ENCODE results near the gene ZNF385A. TPM values are rescaled to one million over a fixed set of nuclear protein-coding genes. Genes with fewer than 3 reads are reported as not detected.
A peak's percentile ranks its signal among the peaks of the same experiment; 100 is the strongest.
"Not testable (repeated sequence)": the region's sequence is repeated elsewhere in the genome, so short reads cannot be mapped to it uniquely, and the experiment has no call there.

ZNF385A gene
- total RNA-seq, 1 experiment from 2014 or later: 17.5 TPM

- no peaks in the 10 kb centered on the region for H3K9me3 ChIP-seq (ENCODE audit: low read depth, low read length, poor library complexity, severe bottlenecking)
- POLR2A ChIA-PET (ENCODE audit: low non-redundant PET): no interaction called here
- TF ChIP-seq EZH2 (IDR thresholded peaks at IDR 0.05; ENCODE audit: borderline replicate concordance, low read depth, low read length, poor library complexity, severe bottlenecking): no peak
- CTCF ChIA-PET: no interaction called here
- no peak for DNase-seq (ENCODE audit: low spot score)
- no TSS peak for BruUV-seq (replicated peaks)
- peaks cover 6% of the 10 kb centered on the region for H3K36me3 ChIP-seq (ENCODE audit: insufficient read depth, low read length, poor library complexity, severe bottlenecking)
- no peak overlapping the region for H3K27ac ChIP-seq (ENCODE audit: low read depth, low read length, poor library complexity, severe bottlenecking)
- H3K4me3 ChIP-seq (ENCODE audit: low read depth, low read length, poor library complexity, severe bottlenecking): no peak overlapping the region
- intact Hi-C loops (cut with micrococcal nuclease; ENCODE audit: unreplicated experiment): no loop called here
- H3K4me1 ChIP-seq (ENCODE audit: insufficient read depth, low read length, poor library complexity, severe bottlenecking): peaks cover 6% of the 10 kb centered on the region
- H3K27me3 ChIP-seq (replicated peaks; ENCODE audit: insufficient read depth, low read depth, low read length, poor library complexity): no peaks in the 10 kb centered on the region
These were observed 54.1 kb downstream of the ZNF385A start for GRCh38 chr12:54330442-54330841.

GRCh38 chr12:54329759-54330158, 54.8 kb downstream of the ZNF385A start:
- H3K27me3 ChIP-seq (replicated peaks; ENCODE audit: insufficient read depth, low read depth, low read length, poor library complexity): no peaks in the 10 kb centered on the region
- H3K36me3 ChIP-seq (ENCODE audit: insufficient read depth, low read length, poor library complexity, severe bottlenecking): peaks cover 6% of the 10 kb centered on the region
- no peaks in the 10 kb centered on the region for H3K9me3 ChIP-seq (ENCODE audit: low read depth, low read length, poor library complexity, severe bottlenecking)
- no TSS peak for BruUV-seq (replicated peaks)
- no peak for DNase-seq (ENCODE audit: low spot score)
- TF ChIP-seq CTCF (conservative IDR thresholded peaks at IDR 0.05; ENCODE audit: low read depth, low read length) (no peak), EZH2 (IDR thresholded peaks at IDR 0.05; ENCODE audit: borderline replicate concordance, low read depth, low read length, poor library complexity, severe bottlenecking) (no peak)
- ChIA-PET CTCF (no interaction called here), POLR2A (ENCODE audit: low non-redundant PET) (no interaction called here)
- H3K27ac ChIP-seq (ENCODE audit: low read depth, low read length, poor library complexity, severe bottlenecking): peak overlapping the region; percentile 29
- H3K4me3 ChIP-seq (ENCODE audit: low read depth, low read length, poor library complexity, severe bottlenecking): no peak overlapping the region
- peaks cover 6% of the 10 kb centered on the region for H3K4me1 ChIP-seq (ENCODE audit: insufficient read depth, low read length, poor library complexity, severe bottlenecking)
- intact Hi-C loops (cut with micrococcal nuclease; ENCODE audit: unreplicated experiment): no loop called here

GRCh38 chr12:54328595-54329337, 55.8 kb downstream of the ZNF385A start:
- Histone ChIP-seq H3K9me3 (ENCODE audit: low read depth, low read length, poor library complexity, severe bottlenecking) (no peaks in the 10 kb centered on the region), H3K27me3 (replicated peaks; ENCODE audit: insufficient read depth, low read depth, low read length, poor library complexity) (no peaks in the 10 kb centered on the region), H3K27ac (ENCODE audit: low read depth, low read length, poor library complexity, severe bottlenecking) (no peak overlapping the region), H3K36me3 (ENCODE audit: insufficient read depth, low read length, poor library complexity, severe bottlenecking) (peaks cover 6% of the 10 kb centered on the region), H3K4me1 (ENCODE audit: insufficient read depth, low read length, poor library complexity, severe bottlenecking) (peaks cover 6% of the 10 kb centered on the region), H3K4me3 (ENCODE audit: low read depth, low read length, poor library complexity, severe bottlenecking) (no peak overlapping the region)
- POLR2A ChIA-PET (ENCODE audit: low non-redundant PET): no interaction called here
- CTCF ChIA-PET: interaction anchor here (1.0 kb wide), 1 partner anchor 35 kb away, joined by 3 read pairs; no protein-coding TSS in a partner anchor
- BruUV-seq (replicated peaks): no TSS peak
- intact Hi-C loops (cut with micrococcal nuclease; ENCODE audit: unreplicated experiment): no loop called here
- no peak for TF ChIP-seq EZH2 (IDR thresholded peaks at IDR 0.05; ENCODE audit: borderline replicate concordance, low read depth, low read length, poor library complexity, severe bottlenecking)
- no peak for TF ChIP-seq CTCF (conservative IDR thresholded peaks at IDR 0.05; ENCODE audit: low read depth, low read length)
- no peak for DNase-seq (ENCODE audit: low spot score)

- Histone ChIP-seq H3K4me3 (ENCODE audit: low read depth, low read length, poor library complexity, severe bottlenecking) (peak overlapping the region; percentile 79), H3K27ac (ENCODE audit: low read depth, low read length, poor library complexity, severe bottlenecking) (peak overlapping the region; percentile 83)
- H3K4me1 ChIP-seq (ENCODE audit: insufficient read depth, low read length, poor library complexity, severe bottlenecking); H3K27me3 ChIP-seq (replicated peaks; ENCODE audit: insufficient read depth, low read depth, low read length, poor library complexity); H3K9me3 ChIP-seq (ENCODE audit: low read depth, low read length, poor library complexity, severe bottlenecking); H3K36me3 ChIP-seq (ENCODE audit: insufficient read depth, low read length, poor library complexity, severe bottlenecking): not testable (repeated sequence)
- intact Hi-C loops (cut with micrococcal nuclease; ENCODE audit: unreplicated experiment): loop anchor here (2.0 kb wide), 1 partner anchor 67 kb away; no protein-coding TSS in a partner anchor
- DNase-seq (ENCODE audit: low spot score): peak; percentile 36
- TSS peak; percentile 88 for BruUV-seq (replicated peaks)
- ChIA-PET CTCF (interaction anchor here (0.5 to 1.5 kb wide), 29 partner anchors 10 to 884 kb away, joined by 3 to 14 read pairs (median 5); partner anchors contain the start of gene HNRNPA1), POLR2A (ENCODE audit: low non-redundant PET) (interaction anchor here (0.6 to 0.7 kb wide), 7 partner anchors 13 to 359 kb away, joined by 4 to 7 read pairs (median 5); partner anchors contain the start of genes CBX5 and HNRNPA1)
These were observed 59.0 kb downstream of the ZNF385A start for GRCh38 chr12:54325442-54326109.

Data from A673 (cell line).